K562 (cell line): ENCODE measurements around the gene IMPDH2. TPM values are rescaled to one million over a fixed set of nuclear protein-coding genes. Genes with fewer than 3 reads are reported as not detected.

ENCODE experiments used
- CHD4 ChIP-seq: fragments of 200-600 bp; sonication (generic); IDR thresholded peaks from 3 replicates; pipeline ENCODE4 v1.6.1; 2012; ENCODE audit warnings: low read depth, mild to moderate bottlenecking, mixed read lengths, low read length, inconsistent platforms; ENCODE audit not compliant: insufficient read depth, insufficient replicate concordance, poor library complexity, severe bottlenecking
- IRF2 ChIP-seq: sonication (generic); formaldehyde crosslinking; IDR thresholded peaks from 2 replicates; pipeline ENCODE4 v1.8.1; 2022; ENCODE audit warnings: mild to moderate bottlenecking, missing genetic modification reagents
- polyA plus RNA-seq, 8 experiments: library from polyadenylated mRNA; depleted of rRNA in 4 of 8; stranded (reverse) in 5 of 8; unstranded in 3 of 8; fragments of >200 nt; fragmentation: Nextera tagmentation in 2 of 8; fragmentation: Illumina TruSeq in 1 of 8; extraction: Ambion mirVana in 2 of 8; extraction: Trizol in 1 of 8; gene quantifications; 2 replicates each; pipeline versions ENCODE4 v1.2.1 to v1.2.3, GENCODE V29; 2011 to 2014; ENCODE audit warnings: inconsistent platforms in 1 of 8, missing spikeins in 1 of 8
- total RNA-seq, 7 experiments: library from RNA; depleted of rRNA in 6 of 7; stranded (reverse); fragments of >200 nt in 6 of 7; fragmentation: Illumina TruSeq in 2 of 7; extraction: Trizol in 2 of 7; gene quantifications; 2 replicates each; pipeline versions ENCODE4 v1.2.1 to v1.2.3, GENCODE V29; 2011 to 2021; ENCODE audit warnings: low replicate concordance in 1 of 7
- TF ChIP-seq, protein P1 (sequence below): sonication (generic); formaldehyde crosslinking; IDR thresholded peaks from 2 replicates; pipeline ENCODE4 v1.8.1; 2023; ENCODE audit warnings: missing genetic modification reagents, mild to moderate bottlenecking, borderline replicate concordance
- TF ChIP-seq, protein P2 (sequence below): fragments of 450-650 bp; formaldehyde crosslinking; IDR thresholded peaks from 2 replicates; pipeline ENCODE4 v1.4.0; 2020; ENCODE audit warnings: mild to moderate bottlenecking, moderate library complexity
- TF ChIP-seq, protein P3 (sequence below): fragments of 250-450 bp; sonication (Bioruptor Pico); IDR thresholded peaks from 2 replicates; pipeline ENCODE4 v1.5.1; 2021; ENCODE audit warnings: mild to moderate bottlenecking

The IMPDH2 gene
- total and polyA plus RNA-seq, 9 of the 15 experiments (the other 6 are each of a cell fraction or from before 2014, with no cell fraction given) = 318 to 507 (median 366) TPM

DNA sequence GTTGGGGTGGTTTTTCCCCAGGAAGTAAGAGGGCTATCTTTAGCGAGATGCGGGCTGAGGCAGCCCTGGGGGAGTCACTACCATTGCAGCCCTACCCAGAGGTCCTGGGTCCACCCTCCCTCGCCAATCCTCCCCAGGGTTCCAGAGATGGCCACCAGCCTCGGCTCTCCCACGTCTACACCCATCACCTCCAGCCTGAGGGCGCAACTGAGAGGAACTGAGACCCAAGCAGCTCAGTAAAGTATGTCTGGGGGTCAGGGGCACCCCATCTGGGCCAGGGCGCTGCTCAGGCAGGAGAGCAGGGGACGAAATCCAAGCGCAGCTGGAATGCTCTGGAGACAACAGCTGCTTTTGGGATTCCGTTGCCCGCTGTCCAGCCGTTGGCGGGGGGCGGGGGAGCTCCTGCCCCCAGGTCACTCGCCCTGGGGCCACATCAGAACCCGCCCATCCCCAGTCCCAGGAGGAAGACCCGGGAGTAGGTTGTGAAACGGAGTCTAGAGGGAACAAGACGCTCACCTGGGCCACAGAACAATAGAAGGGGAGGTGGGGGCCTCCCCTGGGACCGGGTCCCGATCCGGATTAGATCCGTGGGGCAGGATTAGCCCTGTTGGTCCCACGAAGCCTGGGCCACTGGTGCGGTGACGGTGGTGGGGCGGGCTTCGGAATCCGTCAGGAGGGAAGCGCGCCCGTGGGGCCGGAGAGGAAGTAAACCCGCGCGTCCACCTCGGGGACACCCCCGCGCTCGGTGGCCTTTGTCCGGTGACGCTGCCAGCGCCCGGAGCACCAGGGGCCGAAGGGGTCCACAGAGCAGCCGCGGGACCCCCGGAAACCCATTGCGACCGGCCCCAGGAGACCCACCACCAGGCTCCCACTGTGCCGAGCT lies 8.6 kb downstream of the IMPDH2 start (continued):
- TF ChIP-seq, protein P1, sequence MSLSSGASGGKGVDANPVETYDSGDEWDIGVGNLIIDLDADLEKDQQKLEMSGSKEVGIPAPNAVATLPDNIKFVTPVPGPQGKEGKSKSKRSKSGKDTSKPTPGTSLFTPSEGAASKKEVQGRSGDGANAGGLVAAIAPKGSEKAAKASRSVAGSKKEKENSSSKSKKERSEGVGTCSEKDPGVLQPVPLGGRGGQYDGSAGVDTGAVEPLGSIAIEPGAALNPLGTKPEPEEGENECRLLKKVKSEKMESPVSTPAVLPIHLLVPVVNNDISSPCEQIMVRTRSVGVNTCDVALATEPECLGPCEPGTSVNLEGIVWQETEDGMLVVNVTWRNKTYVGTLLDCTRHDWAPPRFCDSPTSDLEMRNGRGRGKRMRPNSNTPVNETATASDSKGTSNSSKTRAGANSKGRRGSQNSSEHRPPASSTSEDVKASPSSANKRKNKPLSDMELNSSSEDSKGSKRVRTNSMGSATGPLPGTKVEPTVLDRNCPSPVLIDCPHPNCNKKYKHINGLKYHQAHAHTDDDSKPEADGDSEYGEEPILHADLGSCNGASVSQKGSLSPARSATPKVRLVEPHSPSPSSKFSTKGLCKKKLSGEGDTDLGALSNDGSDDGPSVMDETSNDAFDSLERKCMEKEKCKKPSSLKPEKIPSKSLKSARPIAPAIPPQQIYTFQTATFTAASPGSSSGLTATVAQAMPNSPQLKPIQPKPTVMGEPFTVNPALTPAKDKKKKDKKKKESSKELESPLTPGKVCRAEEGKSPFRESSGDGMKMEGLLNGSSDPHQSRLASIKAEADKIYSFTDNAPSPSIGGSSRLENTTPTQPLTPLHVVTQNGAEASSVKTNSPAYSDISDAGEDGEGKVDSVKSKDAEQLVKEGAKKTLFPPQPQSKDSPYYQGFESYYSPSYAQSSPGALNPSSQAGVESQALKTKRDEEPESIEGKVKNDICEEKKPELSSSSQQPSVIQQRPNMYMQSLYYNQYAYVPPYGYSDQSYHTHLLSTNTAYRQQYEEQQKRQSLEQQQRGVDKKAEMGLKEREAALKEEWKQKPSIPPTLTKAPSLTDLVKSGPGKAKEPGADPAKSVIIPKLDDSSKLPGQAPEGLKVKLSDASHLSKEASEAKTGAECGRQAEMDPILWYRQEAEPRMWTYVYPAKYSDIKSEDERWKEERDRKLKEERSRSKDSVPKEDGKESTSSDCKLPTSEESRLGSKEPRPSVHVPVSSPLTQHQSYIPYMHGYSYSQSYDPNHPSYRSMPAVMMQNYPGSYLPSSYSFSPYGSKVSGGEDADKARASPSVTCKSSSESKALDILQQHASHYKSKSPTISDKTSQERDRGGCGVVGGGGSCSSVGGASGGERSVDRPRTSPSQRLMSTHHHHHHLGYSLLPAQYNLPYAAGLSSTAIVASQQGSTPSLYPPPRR (CRISPR knock-in tag) = no peak
- TF ChIP-seq, protein P2, sequence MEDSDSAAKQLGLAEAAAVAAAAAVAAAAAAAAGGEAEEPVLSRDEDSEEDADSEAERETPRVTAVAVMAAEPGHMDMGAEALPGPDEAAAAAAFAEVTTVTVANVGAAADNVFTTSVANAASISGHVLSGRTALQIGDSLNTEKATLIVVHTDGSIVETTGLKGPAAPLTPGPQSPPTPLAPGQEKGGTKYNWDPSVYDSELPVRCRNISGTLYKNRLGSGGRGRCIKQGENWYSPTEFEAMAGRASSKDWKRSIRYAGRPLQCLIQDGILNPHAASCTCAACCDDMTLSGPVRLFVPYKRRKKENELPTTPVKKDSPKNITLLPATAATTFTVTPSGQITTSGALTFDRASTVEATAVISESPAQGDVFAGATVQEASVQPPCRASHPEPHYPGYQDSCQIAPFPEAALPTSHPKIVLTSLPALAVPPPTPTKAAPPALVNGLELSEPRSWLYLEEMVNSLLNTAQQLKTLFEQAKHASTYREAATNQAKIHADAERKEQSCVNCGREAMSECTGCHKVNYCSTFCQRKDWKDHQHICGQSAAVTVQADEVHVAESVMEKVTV (CRISPR knock-in tag) = no peak
- TF ChIP-seq, protein P3, sequence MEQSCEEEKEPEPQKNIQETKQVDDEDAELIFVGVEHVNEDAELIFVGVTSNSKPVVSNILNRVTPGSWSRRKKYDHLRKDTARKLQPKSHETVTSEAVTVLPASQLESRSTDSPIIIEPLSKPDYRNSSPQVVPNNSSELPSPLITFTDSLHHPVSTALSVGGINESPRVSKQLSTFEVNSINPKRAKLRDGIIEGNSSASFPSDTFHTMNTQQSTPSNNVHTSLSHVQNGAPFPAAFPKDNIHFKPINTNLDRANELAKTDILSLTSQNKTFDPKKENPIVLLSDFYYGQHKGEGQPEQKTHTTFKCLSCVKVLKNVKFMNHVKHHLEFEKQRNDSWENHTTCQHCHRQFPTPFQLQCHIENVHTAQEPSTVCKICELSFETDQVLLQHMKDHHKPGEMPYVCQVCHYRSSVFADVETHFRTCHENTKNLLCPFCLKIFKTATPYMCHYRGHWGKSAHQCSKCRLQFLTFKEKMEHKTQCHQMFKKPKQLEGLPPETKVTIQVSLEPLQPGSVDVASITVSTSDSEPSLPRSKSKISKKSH = no peak
- TF ChIP-seq CHD4 (no peak), IRF2 (no peak)
- TF ChIP-seq, all 486 proteins: peak for 31
